Transverse colon (tissue), 4 donors: ENCODE measurements around the gene CACNA1C.

Experiments
- CTCF ChIP-seq, 5 experiments: fragments of 200-600 bp in 3 of 5; fragments of 450-650 bp in 2 of 5; sonication (generic) in 3 of 5; IDR thresholded peaks; 1 replicate in 2 of 5; 2 replicates in 3 of 5; pipeline ENCODE4 v1.5.1; 2016 to 2017; ENCODE audit warnings: antibody characterized with exemption in 5 of 5, inconsistent platforms in 3 of 5, mild to moderate bottlenecking in 2 of 5, moderate library complexity in 1 of 5
- POLR2A ChIP-seq: fragments of 450-650 bp; IDR thresholded peaks from one replicate; pipeline ENCODE4 v1.6.1; 2016; ENCODE audit warnings: antibody characterized with exemption, mild to moderate bottlenecking, moderate library complexity
- POLR2AphosphoS5 ChIP-seq, 3 donors: sonication (generic); formaldehyde crosslinking; IDR thresholded peaks; one replicate each; pipeline ENCODE4 v1.6.1; 2016; ENCODE audit warnings: antibody characterized with exemption in 3 of 3

- TF ChIP-seq POLR2A (no peak), POLR2AphosphoS5 (IDR thresholded peaks at IDR 0.05) (no peak), CTCF (IDR thresholded peaks at IDR 0.05) (no peak)
Measured at GRCh38 chr12:2226641-2227040, 173.9 kb downstream of the CACNA1C start.
